GM23338 (cell line): ENCODE results near the gene AHNAK. TPM values are rescaled to one million over a fixed set of nuclear protein-coding genes. Genes with fewer than 3 reads are reported as not detected.

Experiments
- ATAC-seq: fragments of 200-7000 bp; cut with Tn5 transposase; 3 replicates; pipeline ENCODE4 v1.9.1; 2020
- DNase-seq: peaks from one replicate; pipeline ENCODE4 v3.0.0-alpha.2; 2015; ENCODE audit warnings: low spot score
- H2AFZ ChIP-seq: fragments of 200-600 bp; sonication (generic); 2 replicates; pipeline ENCODE4 v1.8.0; 2016; ENCODE audit warnings: antibody characterized with exemption, mild to moderate bottlenecking, moderate library complexity
- H3F3A ChIP-seq: fragments of 200-600 bp; sonication (generic); replicated peaks from 2 replicates; pipeline ENCODE4 v1.8.0; 2017; ENCODE audit warnings: antibody characterized with exemption, mixed run types, low read depth
- H3K27ac ChIP-seq: fragments of 200-600 bp; sonication (generic); 2 replicates; pipeline ENCODE4 v1.6.1; 2016; ENCODE audit warnings: low read depth
- H3K27me3 ChIP-seq: fragments of 200-600 bp; sonication (generic); 2 replicates; pipeline ENCODE4 v1.8.0; 2016; ENCODE audit warnings: mild to moderate bottlenecking, mixed run types, moderate library complexity; ENCODE audit not compliant: insufficient read depth
- H3K36me3 ChIP-seq: fragments of 200-600 bp; sonication (generic); 2 replicates; pipeline ENCODE4 v1.8.0; 2016; ENCODE audit warnings: mild to moderate bottlenecking; ENCODE audit not compliant: insufficient read depth
- H3K4me1 ChIP-seq: fragments of 200-600 bp; sonication (generic); 2 replicates; pipeline ENCODE4 v1.8.0; 2016; ENCODE audit warnings: mild to moderate bottlenecking, moderate library complexity; ENCODE audit not compliant: insufficient read depth
- H3K4me2 ChIP-seq: fragments of 200-600 bp; sonication (generic); 2 replicates; pipeline ENCODE4 v1.7.1; 2017; ENCODE audit warnings: mixed run types
- H3K4me3 ChIP-seq: fragments of 200-600 bp; sonication (generic); 2 replicates; pipeline ENCODE4 v1.6.1; 2016; ENCODE audit warnings: mixed run types
- H3K79me2 ChIP-seq: fragments of 200-600 bp; sonication (generic); replicated peaks from 2 replicates; pipeline ENCODE4 v1.8.0; 2017; ENCODE audit warnings: mild to moderate bottlenecking; ENCODE audit not compliant: insufficient read depth
- H3K9me2 ChIP-seq: fragments of 200-600 bp; sonication (generic); 2 replicates; pipeline ENCODE4 v1.8.0; 2017; ENCODE audit not compliant: insufficient read depth
- H4K20me1 ChIP-seq: fragments of 200-600 bp; sonication (generic); replicated peaks from 2 replicates; pipeline ENCODE4 v1.8.0; 2017; ENCODE audit warnings: mild to moderate bottlenecking; ENCODE audit not compliant: insufficient read depth
- H3K27ac Mint-ChIP-seq: 2 replicates; pipeline ENCODE4 v1.8.0; 2020; ENCODE audit warnings: inconsistent platforms, mild to moderate bottlenecking, moderate library complexity, mixed read lengths
- H3K27me3 Mint-ChIP-seq: 3 replicates; pipeline ENCODE4 v1.8.0; 2022; ENCODE audit warnings: low read depth, mild to moderate bottlenecking, moderate library complexity, mixed read lengths, inconsistent platforms; ENCODE audit not compliant: insufficient read depth, poor library complexity
- H3K36me3 Mint-ChIP-seq: 3 replicates; pipeline ENCODE4 v1.8.0; 2021; ENCODE audit warnings: low read depth, mild to moderate bottlenecking, inconsistent platforms, moderate library complexity, mixed read lengths
- H3K4me1 Mint-ChIP-seq: 3 replicates; pipeline ENCODE4 v1.8.0; 2020; ENCODE audit warnings: mild to moderate bottlenecking, inconsistent platforms, mixed read lengths
- H3K4me3 Mint-ChIP-seq: 3 replicates; pipeline ENCODE4 v1.8.0; 2021; ENCODE audit warnings: moderate library complexity, mild to moderate bottlenecking, inconsistent platforms, mixed read lengths
- H3K9me3 Mint-ChIP-seq: 3 replicates; pipeline ENCODE4 v1.8.0; 2020; ENCODE audit warnings: moderate library complexity, mild to moderate bottlenecking, inconsistent platforms, mixed read lengths
- CREB1 ChIP-seq: fragments of 250-450 bp; sonication (Bioruptor Pico); IDR thresholded peaks from 2 replicates; pipeline ENCODE4 v1.5.0; 2020; ENCODE audit warnings: low read depth, mild to moderate bottlenecking, moderate library complexity
- CTCF ChIP-seq, 2 experiments: fragments of 200-600 bp in 1 of 2; sonication (generic) in 1 of 2; conservative IDR thresholded peaks; 2 replicates each; pipeline versions ENCODE4 v1.5.1 to v1.6.1; 2016 to 2017; ENCODE audit warnings: antibody characterized with exemption in 2 of 2, low read depth in 2 of 2, mild to moderate bottlenecking in 2 of 2, moderate library complexity in 1 of 2
- ETS1 ChIP-seq: IDR thresholded peaks from 2 replicates; pipeline ENCODE4 v1.6.1; 2016; ENCODE audit warnings: antibody characterized with exemption
- EZH2 ChIP-seq: fragments of 200-600 bp; sonication (generic); IDR thresholded peaks from one replicate; pipeline ENCODE4 v1.8.0; 2017; ENCODE audit warnings: antibody characterized with exemption, mild to moderate bottlenecking, low read depth; ENCODE audit not compliant: unreplicated experiment
- EZH2phosphoT487 ChIP-seq: fragments of 200-600 bp; sonication (generic); IDR thresholded peaks from one replicate; pipeline ENCODE4 v1.8.1; 2018; ENCODE audit warnings: antibody characterized with exemption; ENCODE audit not compliant: unreplicated experiment
- NANOG ChIP-seq: IDR thresholded peaks from 2 replicates; pipeline ENCODE4 v1.6.1; 2016; ENCODE audit warnings: antibody characterized with exemption, borderline replicate concordance
- STAT1 ChIP-seq: IDR thresholded peaks from one replicate; pipeline ENCODE4 v1.6.1; 2016; ENCODE audit warnings: antibody characterized with exemption; ENCODE audit not compliant: unreplicated experiment
- ZNF331 ChIP-seq: fragments of 250-450 bp; sonication (Bioruptor Pico); IDR thresholded peaks from 2 replicates; pipeline ENCODE4 v1.5.0; 2020; ENCODE audit warnings: low read depth, mild to moderate bottlenecking, moderate library complexity
- ZNF462 ChIP-seq: fragments of 250-450 bp; sonication (Bioruptor Pico); IDR thresholded peaks from 2 replicates; pipeline ENCODE4 v1.5.0; 2020; ENCODE audit warnings: mild to moderate bottlenecking, moderate library complexity
- polyA plus RNA-seq: library from polyadenylated mRNA; unstranded; fragments of >200 nt; fragmentation: Nextera tagmentation; extraction: Ambion mirVana; gene quantifications from 2 replicates; pipeline ENCODE4 v1.2.1, GENCODE V29; 2016
- total RNA-seq: library from RNA; depleted of rRNA; stranded (reverse); fragments of >200 nt; shearing (Covaris generic); gene quantifications from 2 replicates; pipeline ENCODE4 v1.2.3, GENCODE V29; 2014

Gene AHNAK
- total and polyA plus RNA-seq, 2 experiments from 2014 or later = 0.91 to 2.1 TPM

GRCh38 chr11:62391642-62392425 is 154.8 kb downstream of the AHNAK start:
- ATAC-seq (peak; percentile 62), DNase-seq (peak; percentile 63)
- Histone ChIP-seq H4K20me1 (no peaks in the 10 kb centered on the region; the same call in 1 of the 2 replicates), H3K4me2 (no peak overlapping the region), H3K4me3 (no peak overlapping the region), H3K79me2 (no peaks in the 10 kb centered on the region), H2AFZ (no peak overlapping the region), H3K27ac (no peak overlapping the region), H3F3A (no peaks in the 10 kb centered on the region), H3K36me3 (no peaks in the 10 kb centered on the region), H3K9me2 (no peaks in the 10 kb centered on the region), H3K27me3 (no peaks in the 10 kb centered on the region), H3K4me1 (peaks cover 4% of the 10 kb centered on the region)
- H3K9me3 Mint-ChIP-seq = no peaks in the 10 kb centered on the region
- H3K36me3 Mint-ChIP-seq = no peaks in the 10 kb centered on the region
- no peak overlapping the region for H3K27ac Mint-ChIP-seq
- TF ChIP-seq CTCF (conservative IDR thresholded peaks at IDR 0.05; ENCODE audit: low read depth in 2 of 2) (peak; percentile 54 to 64), EZH2phosphoT487 (no peak)
- H3K4me1 Mint-ChIP-seq = peaks cover 15% of the 10 kb centered on the region
- H3K27me3 Mint-ChIP-seq = peaks cover 7% of the 10 kb centered on the region
- no peak overlapping the region for H3K4me3 Mint-ChIP-seq

- H3F3A ChIP-seq = no peaks in the 10 kb centered on the region
- no peak overlapping the region for H3K4me3 ChIP-seq
- no peaks in the 10 kb centered on the region for H3K79me2 ChIP-seq
- ATAC-seq (no peak), DNase-seq (no peak)
- H3K4me1 ChIP-seq = peaks cover 4% of the 10 kb centered on the region
- H3K27ac ChIP-seq = no peak overlapping the region
- H3K4me1 Mint-ChIP-seq = peaks cover 7% of the 10 kb centered on the region
- H3K27me3 ChIP-seq = no peaks in the 10 kb centered on the region
- no peak overlapping the region for H3K4me2 ChIP-seq
- H3K4me3 Mint-ChIP-seq = no peak overlapping the region
- H3K9me3 Mint-ChIP-seq = no peaks in the 10 kb centered on the region
- no peaks in the 10 kb centered on the region; the same call in 1 of the 2 replicates for H4K20me1 ChIP-seq
- H3K27me3 Mint-ChIP-seq = peaks cover 1% of the 10 kb centered on the region
- no peaks in the 10 kb centered on the region for H3K36me3 Mint-ChIP-seq
- H2AFZ ChIP-seq = no peak overlapping the region
- no peaks in the 10 kb centered on the region for H3K36me3 ChIP-seq
- no peaks in the 10 kb centered on the region for H3K9me2 ChIP-seq
- H3K27ac Mint-ChIP-seq = no peak overlapping the region
- TF ChIP-seq CREB1 (CRISPR knock-in tag) (no peak), ZNF462 (CRISPR knock-in tag) (no peak), EZH2 (no peak), NANOG (no peak), EZH2phosphoT487 (no peak), ZNF331 (CRISPR knock-in tag) (no peak), STAT1 (no peak), ETS1 (no peak)
Observed at GRCh38 chr11:62390722-62391121, 155.9 kb downstream of the AHNAK start.
